H1 (cell line): ENCODE measurements around the gene HDC. TPM values are rescaled to one million over a fixed set of nuclear protein-coding genes. Genes with fewer than 3 reads are reported as not detected.

Experiments
- CEBPB ChIP-seq: IDR thresholded peaks from 2 replicates; pipeline ENCODE4 v1.6.1; 2012; ENCODE audit warnings: low read depth, low read length
- CTBP2 ChIP-seq: IDR thresholded peaks from 2 replicates; pipeline ENCODE4 v1.7.0; 2011; ENCODE audit warnings: borderline replicate concordance, mild to moderate bottlenecking, moderate library complexity, mixed read lengths, low read length; ENCODE audit not compliant: insufficient read depth, insufficient read length
- SIN3A ChIP-seq, 2 experiments: IDR thresholded peaks in 1 of 2; conservative IDR thresholded peaks in 1 of 2; 2 replicates each; pipeline ENCODE4 v1.6.1; 2011 to 2012; ENCODE audit warnings: low read length in 2 of 2, improper control_type of control experiment in 1 of 2, low read depth in 1 of 2, mild to moderate bottlenecking in 1 of 2
- TAF1 ChIP-seq: IDR thresholded peaks from 2 replicates; pipeline ENCODE4 v1.6.1; 2011; ENCODE audit warnings: mild to moderate bottlenecking, low read depth, low read length
- polyA plus RNA-seq, 7 experiments: library from polyadenylated mRNA; depleted of rRNA in 3 of 7; stranded (reverse) in 5 of 7; unstranded in 2 of 7; fragments of >200 nt in 5 of 7; fragments of 200-250 nt in 2 of 7; gene quantifications; 1 replicate in 5 of 7; 2 replicates in 1 of 7; 4 replicates in 1 of 7; pipeline versions ENCODE4 v1.2.1 to v1.2.3, GENCODE V29; 2011 to 2013; ENCODE audit warnings: missing spikeins in 2 of 7, mixed read lengths in 2 of 7
- total RNA-seq: library from RNA; stranded (reverse); fragmentation: NEBNext Ultra II Directional; extraction: Animal tissue kit (Norgen Biotek cat#: 25700); gene quantifications from 2 replicates; pipeline ENCODE4 v1.2.1, GENCODE V29; 2021
- TF ChIP-seq, protein P1 (sequence below), 3 experiments: IDR thresholded peaks; 1 replicate in 2 of 3; 2 replicates in 1 of 3; pipeline versions ENCODE4 v1.5.1 to v1.6.1; 2011; ENCODE audit warnings: low read length in 3 of 3, mild to moderate bottlenecking in 3 of 3, inconsistent platforms in 2 of 3, low read depth in 1 of 3, moderate library complexity in 1 of 3; ENCODE audit not compliant: insufficient read depth in 1 of 3; ENCODE audit errors: control extremely low read depth in 1 of 3

Gene HDC
- total and polyA plus RNA-seq, 2 of the 8 experiments (the other 6 are each of a cell fraction or from before 2014, with no cell fraction given): 0.20 to 0.22 TPM

- TF ChIP-seq TAF1 (no peak), SIN3A (conservative IDR thresholded peaks at IDR 0.05 in 1 of 2, IDR thresholded peaks at IDR 0.05 in 1 of 2; ENCODE audit: low read depth in 1 of 2, low read length in 2 of 2) (no peak), CTBP2 (no peak), CEBPB (no peak)
- TF ChIP-seq, protein P1, sequence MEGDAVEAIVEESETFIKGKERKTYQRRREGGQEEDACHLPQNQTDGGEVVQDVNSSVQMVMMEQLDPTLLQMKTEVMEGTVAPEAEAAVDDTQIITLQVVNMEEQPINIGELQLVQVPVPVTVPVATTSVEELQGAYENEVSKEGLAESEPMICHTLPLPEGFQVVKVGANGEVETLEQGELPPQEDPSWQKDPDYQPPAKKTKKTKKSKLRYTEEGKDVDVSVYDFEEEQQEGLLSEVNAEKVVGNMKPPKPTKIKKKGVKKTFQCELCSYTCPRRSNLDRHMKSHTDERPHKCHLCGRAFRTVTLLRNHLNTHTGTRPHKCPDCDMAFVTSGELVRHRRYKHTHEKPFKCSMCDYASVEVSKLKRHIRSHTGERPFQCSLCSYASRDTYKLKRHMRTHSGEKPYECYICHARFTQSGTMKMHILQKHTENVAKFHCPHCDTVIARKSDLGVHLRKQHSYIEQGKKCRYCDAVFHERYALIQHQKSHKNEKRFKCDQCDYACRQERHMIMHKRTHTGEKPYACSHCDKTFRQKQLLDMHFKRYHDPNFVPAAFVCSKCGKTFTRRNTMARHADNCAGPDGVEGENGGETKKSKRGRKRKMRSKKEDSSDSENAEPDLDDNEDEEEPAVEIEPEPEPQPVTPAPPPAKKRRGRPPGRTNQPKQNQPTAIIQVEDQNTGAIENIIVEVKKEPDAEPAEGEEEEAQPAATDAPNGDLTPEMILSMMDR (IDR thresholded peaks at IDR 0.05; ENCODE audit: control extremely low read depth in 1 of 3, insufficient read depth in 1 of 3, low read depth in 1 of 3, low read length in 3 of 3): no peak
These were observed 40.5 kb downstream of the HDC start (continued) for GRCh38 chr15:50225057-50225456.
